ENCODE measurements around the gene OMG.
A peak's percentile ranks its signal among the peaks of the same experiment; 100 is the strongest.
"Not testable (repeated sequence)": the region's sequence is repeated elsewhere in the genome, so short reads cannot be mapped to it uniquely, and the experiment has no call there.

The OMG gene

GRCh38 chr17:31281061-31281460, 16.0 kb downstream of the OMG start:
- Histone ChIP-seq H3K4me3 (ENCODE audit: low read length) (no peak overlapping the region), H3K36me3 (ENCODE audit: control insufficient read depth, insufficient read depth, low read length, severe bottlenecking) (peaks cover 31% of the 10 kb centered on the region), H3K4me1 (ENCODE audit: control insufficient read depth, insufficient read depth, low read length) (peaks cover 7% of the 10 kb centered on the region), H3K27me3 (replicated peaks; ENCODE audit: control insufficient read depth, insufficient read depth, low read length) (no peaks in the 10 kb centered on the region), H3K9me3 (ENCODE audit: control insufficient read depth, low read length) (no peaks in the 10 kb centered on the region), H3K9ac (ENCODE audit: low read length) (no peak overlapping the region)
- DNase-seq (ENCODE audit: low read depth): no peak

- no peaks in the 10 kb centered on the region for H3K27me3 ChIP-seq (replicated peaks; ENCODE audit: control insufficient read depth, insufficient read depth, low read length)
- no peak overlapping the region for H3K4me3 ChIP-seq (ENCODE audit: low read length)
- H3K9ac ChIP-seq (ENCODE audit: low read length): no peak overlapping the region
- H3K9me3 ChIP-seq (ENCODE audit: control insufficient read depth, low read length): no peaks in the 10 kb centered on the region
- peaks cover 31% of the 10 kb centered on the region for H3K36me3 ChIP-seq (ENCODE audit: control insufficient read depth, insufficient read depth, low read length, severe bottlenecking)
- peaks cover 18% of the 10 kb centered on the region for H3K4me1 ChIP-seq (ENCODE audit: control insufficient read depth, insufficient read depth, low read length)
- DNase-seq (ENCODE audit: low read depth): no peak
Observed at GRCh38 chr17:31279401-31279800, 17.6 kb downstream of the OMG start.

- peaks cover 48% of the 10 kb centered on the region for H3K4me1 ChIP-seq (ENCODE audit: control insufficient read depth, insufficient read depth, low read length)
- peak overlapping the region; percentile 75 for H3K9ac ChIP-seq (ENCODE audit: low read length)
- H3K4me3 ChIP-seq (ENCODE audit: low read length): peak overlapping the region; percentile 10
- H3K27me3 ChIP-seq (replicated peaks; ENCODE audit: control insufficient read depth, insufficient read depth, low read length): no peaks in the 10 kb centered on the region
- H3K9me3 ChIP-seq (ENCODE audit: control insufficient read depth, low read length): no peaks in the 10 kb centered on the region
- no peak for DNase-seq (ENCODE audit: low read depth)
- H3K36me3 ChIP-seq (ENCODE audit: control insufficient read depth, insufficient read depth, low read length, severe bottlenecking): peaks cover 18% of the 10 kb centered on the region
Observed at GRCh38 chr17:31275116-31275515, 21.9 kb downstream of the OMG start.

GRCh38 chr17:31274252-31274651, 22.8 kb downstream of the OMG start:
- Histone ChIP-seq H3K4me3 (ENCODE audit: low read length) (peak overlapping the region; percentile 10), H3K4me1 (ENCODE audit: control insufficient read depth, insufficient read depth, low read length) (peaks cover 56% of the 10 kb centered on the region), H3K27me3 (replicated peaks; ENCODE audit: control insufficient read depth, insufficient read depth, low read length) (no peaks in the 10 kb centered on the region), H3K9ac (ENCODE audit: low read length) (peak overlapping the region; percentile 75), H3K9me3 (ENCODE audit: control insufficient read depth, low read length) (no peaks in the 10 kb centered on the region), H3K36me3 (ENCODE audit: control insufficient read depth, insufficient read depth, low read length, severe bottlenecking) (peaks cover 15% of the 10 kb centered on the region)
- DNase-seq (ENCODE audit: low read depth): peak; percentile 82

- DNase-seq (ENCODE audit: low read depth): no peak
- Histone ChIP-seq H3K4me3 (ENCODE audit: low read length) (peak overlapping the region; percentile 10), H3K36me3 (ENCODE audit: control insufficient read depth, insufficient read depth, low read length, severe bottlenecking) (peaks cover 11% of the 10 kb centered on the region), H3K9me3 (ENCODE audit: control insufficient read depth, low read length) (no peaks in the 10 kb centered on the region), H3K9ac (ENCODE audit: low read length) (peak overlapping the region; percentile 75), H3K27me3 (replicated peaks; ENCODE audit: control insufficient read depth, insufficient read depth, low read length) (no peaks in the 10 kb centered on the region), H3K4me1 (ENCODE audit: control insufficient read depth, insufficient read depth, low read length) (peaks cover 63% of the 10 kb centered on the region)
Observed at GRCh38 chr17:31273516-31273915, 23.5 kb downstream of the OMG start.

- DNase-seq (ENCODE audit: low read depth): no peak
- Histone ChIP-seq H3K27me3 (replicated peaks; ENCODE audit: control insufficient read depth, insufficient read depth, low read length) (no peaks in the 10 kb centered on the region), H3K36me3 (ENCODE audit: control insufficient read depth, insufficient read depth, low read length, severe bottlenecking) (peaks cover 10% of the 10 kb centered on the region), H3K4me3 (ENCODE audit: low read length) (no peak overlapping the region), H3K9me3 (ENCODE audit: control insufficient read depth, low read length) (no peaks in the 10 kb centered on the region), H3K9ac (ENCODE audit: low read length) (no peak overlapping the region), H3K4me1 (ENCODE audit: control insufficient read depth, insufficient read depth, low read length) (peaks cover 66% of the 10 kb centered on the region)
Observed at GRCh38 chr17:31272803-31273202, 24.2 kb downstream of the OMG start.

- Histone ChIP-seq H3K27me3 (replicated peaks; ENCODE audit: control insufficient read depth, insufficient read depth, low read length) (no peaks in the 10 kb centered on the region), H3K9me3 (ENCODE audit: control insufficient read depth, low read length) (no peaks in the 10 kb centered on the region), H3K9ac (ENCODE audit: low read length) (no peak overlapping the region), H3K4me1 (ENCODE audit: control insufficient read depth, insufficient read depth, low read length) (peaks cover 71% of the 10 kb centered on the region), H3K4me3 (ENCODE audit: low read length) (no peak overlapping the region), H3K36me3 (ENCODE audit: control insufficient read depth, insufficient read depth, low read length, severe bottlenecking) (peaks cover 4% of the 10 kb centered on the region)
- no peak for DNase-seq (ENCODE audit: low read depth)
Observed at GRCh38 chr17:31272236-31272635, 24.8 kb downstream of the OMG start.

GRCh38 chr17:31269578-31269983, 27.5 kb downstream of the OMG start:
- H3K4me3 ChIP-seq (ENCODE audit: low read length): peak overlapping the region; percentile 59
- peaks cover 63% of the 10 kb centered on the region for H3K4me1 ChIP-seq (ENCODE audit: control insufficient read depth, insufficient read depth, low read length)
- H3K9ac ChIP-seq (ENCODE audit: low read length): peak overlapping the region; percentile 71
- no peaks in the 10 kb centered on the region for H3K27me3 ChIP-seq (replicated peaks; ENCODE audit: control insufficient read depth, insufficient read depth, low read length)
- H3K9me3 ChIP-seq (ENCODE audit: control insufficient read depth, low read length): no peaks in the 10 kb centered on the region
- peaks cover 10% of the 10 kb centered on the region for H3K36me3 ChIP-seq (ENCODE audit: control insufficient read depth, insufficient read depth, low read length, severe bottlenecking)
- peak; percentile 86 for DNase-seq (ENCODE audit: low read depth)

GRCh38 chr17:31269036-31269577, 27.9 kb downstream of the OMG start:
- Histone ChIP-seq H3K4me1 (ENCODE audit: control insufficient read depth, insufficient read depth, low read length) (peaks cover 59% of the 10 kb centered on the region), H3K4me3 (ENCODE audit: low read length) (peak overlapping the region; percentile 12), H3K36me3 (ENCODE audit: control insufficient read depth, insufficient read depth, low read length, severe bottlenecking) (peaks cover 10% of the 10 kb centered on the region), H3K27me3 (replicated peaks; ENCODE audit: control insufficient read depth, insufficient read depth, low read length) (no peaks in the 10 kb centered on the region), H3K9me3 (ENCODE audit: control insufficient read depth, low read length) (no peaks in the 10 kb centered on the region), H3K9ac (ENCODE audit: low read length) (peak overlapping the region; percentile 69)
- peak; percentile 51 for DNase-seq (ENCODE audit: low read depth)

GRCh38 chr17:31266042-31266441, 31.0 kb downstream of the OMG start:
- Histone ChIP-seq H3K4me3 (ENCODE audit: low read length) (no peak overlapping the region), H3K9ac (ENCODE audit: low read length) (no peak overlapping the region), H3K4me1 (ENCODE audit: control insufficient read depth, insufficient read depth, low read length) (peaks cover 34% of the 10 kb centered on the region), H3K36me3 (ENCODE audit: control insufficient read depth, insufficient read depth, low read length, severe bottlenecking) (peaks cover 22% of the 10 kb centered on the region), H3K27me3 (replicated peaks; ENCODE audit: control insufficient read depth, insufficient read depth, low read length) (no peaks in the 10 kb centered on the region), H3K9me3 (ENCODE audit: control insufficient read depth, low read length) (no peaks in the 10 kb centered on the region)
- no peak for DNase-seq (ENCODE audit: low read depth)

- DNase-seq (ENCODE audit: low read depth); H3K9ac ChIP-seq (ENCODE audit: low read length); H3K27me3 ChIP-seq (replicated peaks; ENCODE audit: control insufficient read depth, insufficient read depth, low read length); H3K9me3 ChIP-seq (ENCODE audit: control insufficient read depth, low read length); H3K4me3 ChIP-seq (ENCODE audit: low read length); H3K4me1 ChIP-seq (ENCODE audit: control insufficient read depth, insufficient read depth, low read length): not testable (repeated sequence)
- peaks cover 36% of the 10 kb centered on the region for H3K36me3 ChIP-seq (ENCODE audit: control insufficient read depth, insufficient read depth, low read length, severe bottlenecking)
Observed at GRCh38 chr17:31262923-31263322, 34.1 kb downstream of the OMG start.

GRCh38 chr17:31261601-31262000, 35.4 kb downstream of the OMG start:
- DNase-seq (ENCODE audit: low read depth): no peak
- no peaks in the 10 kb centered on the region for H3K4me1 ChIP-seq (ENCODE audit: control insufficient read depth, insufficient read depth, low read length)
- no peaks in the 10 kb centered on the region for H3K27me3 ChIP-seq (replicated peaks; ENCODE audit: control insufficient read depth, insufficient read depth, low read length)
- H3K9ac ChIP-seq (ENCODE audit: low read length): no peak overlapping the region
- no peak overlapping the region for H3K4me3 ChIP-seq (ENCODE audit: low read length)
- peaks cover 39% of the 10 kb centered on the region for H3K36me3 ChIP-seq (ENCODE audit: control insufficient read depth, insufficient read depth, low read length, severe bottlenecking)
- no peaks in the 10 kb centered on the region for H3K9me3 ChIP-seq (ENCODE audit: control insufficient read depth, low read length)

All from adipocyte (in vitro differentiated cells).